Ovary (tissue), 10 donors: Measurements from ENCODE around the gene SYNM. TPM values are rescaled to one million over a fixed set of nuclear protein-coding genes. Genes with fewer than 3 reads are reported as not detected.

Experiments
- DNase-seq, 5 donors: peaks; one replicate each; pipeline ENCODE4 v3.0.0-alpha.2; 2019 to 2020
- H3K27ac ChIP-seq, 2 donors: fragments of 200-600 bp; one replicate each; pipeline versions ENCODE4 v1.5.1 to v1.8.0; 2019 to 2022
- H3K27me3 ChIP-seq: fragments of 200-600 bp; one replicate; pipeline ENCODE4 v1.8.0; 2022
- H3K36me3 ChIP-seq: fragments of 200-600 bp; sonication (generic); one replicate; pipeline ENCODE4 v1.5.1; 2019
- H3K4me1 ChIP-seq: one replicate; pipeline ENCODE4 v1.8.1; 2013; ENCODE audit warnings: mild to moderate bottlenecking, moderate library complexity; ENCODE audit not compliant: insufficient read depth
- H3K4me3 ChIP-seq: fragments of 200-600 bp; sonication (generic); one replicate; pipeline ENCODE4 v1.5.1; 2017
- H3K9me3 ChIP-seq, 2 donors: fragments of 200-600 bp in 1 of 2; sonication (generic) in 1 of 2; one replicate each; pipeline versions ENCODE4 v1.5.1 to v1.8.1; 2013 to 2019; ENCODE audit warnings: mild to moderate bottlenecking in 1 of 2, moderate library complexity in 1 of 2
- EP300 ChIP-seq: sonication (generic); formaldehyde crosslinking; IDR thresholded peaks from one replicate; pipeline ENCODE4 v1.6.1; 2017; ENCODE audit warnings: antibody characterized with exemption
- POLR2A ChIP-seq: fragments of 450-650 bp; IDR thresholded peaks from one replicate; pipeline ENCODE4 v1.6.1; 2017; ENCODE audit warnings: antibody characterized with exemption, mild to moderate bottlenecking, moderate library complexity
- WGBS, 3 donors: extraction: QIAGEN DNeasy Blood & Tissue Kit in 1 of 3; methylation state at CpG; one replicate each; pipeline versions ENCODE4 v1.1.5 to v1.1.7; 2013 to 2017; 5-methylcytosine and 5-hydroxymethylcytosine counted together
- intact Hi-C, 4 donors: fragments of 100-400 bp; cut with DNase I; formaldehyde crosslinking; loops; one replicate each; pipeline versions ENCODE4 v1.11.0 to v1.15.1; 2022 to 2023
- long read RNA-seq, 3 donors: library from polyadenylated mRNA in 2 of 3; unstranded in 2 of 3; transcript quantifications; one replicate each; pipeline ENCODE4 v2.0.0 and lab custom pipeline, GENCODE V29; 2021 to 2026
- polyA plus RNA-seq, 2 donors: library from polyadenylated mRNA; stranded (reverse); fragments of 200-250 nt in 1 of 2; fragments of 350-450 nt in 1 of 2; fragmentation: Illumina TruSeq in 1 of 2; extraction: RNeasy Lipid Tissue Mini Kit (QIAGEN cat#74804) in 1 of 2; gene quantifications; one replicate each; pipeline ENCODE4 v1.2.3, GENCODE V29; 2013 to 2014
- total RNA-seq, 7 donors: library from RNA; depleted of rRNA in 2 of 7; stranded (reverse); fragments of >200 nt in 2 of 7; fragmentation: NEBNext Ultra II Directional in 3 of 7; extraction: Animal tissue kit (Norgen Biotek cat#: 25700) in 3 of 7; gene quantifications; one replicate each; pipeline versions ENCODE4 v1.1.0 to v1.2.4, GENCODE V29; 2016 to 2023
- TF ChIP-seq, protein P1 (sequence below), 3 donors: fragments of 450-650 bp in 2 of 3; fragments of 200-600 bp in 1 of 3; IDR thresholded peaks; one replicate each; pipeline versions ENCODE4 v1.5.1 to v1.8.0; 2016 to 2022; ENCODE audit warnings: antibody characterized with exemption in 3 of 3, mild to moderate bottlenecking in 1 of 3
- donor health status: DM: no; HTN: no; CAD: no; lungs with moderate emphysema.
- donor health status: DM: no; HTN: no; CAD: no.
- donor health status: Bipolar disorder and iron deficiency.
- donor health status: DM: yes; HTN: yes; CAD: no.
- donor health status: DM: no; HTN: no; CAD: no.
- donor health status: DM: yes; HTN: yes; CAD: no.

SYNM gene, protein sequence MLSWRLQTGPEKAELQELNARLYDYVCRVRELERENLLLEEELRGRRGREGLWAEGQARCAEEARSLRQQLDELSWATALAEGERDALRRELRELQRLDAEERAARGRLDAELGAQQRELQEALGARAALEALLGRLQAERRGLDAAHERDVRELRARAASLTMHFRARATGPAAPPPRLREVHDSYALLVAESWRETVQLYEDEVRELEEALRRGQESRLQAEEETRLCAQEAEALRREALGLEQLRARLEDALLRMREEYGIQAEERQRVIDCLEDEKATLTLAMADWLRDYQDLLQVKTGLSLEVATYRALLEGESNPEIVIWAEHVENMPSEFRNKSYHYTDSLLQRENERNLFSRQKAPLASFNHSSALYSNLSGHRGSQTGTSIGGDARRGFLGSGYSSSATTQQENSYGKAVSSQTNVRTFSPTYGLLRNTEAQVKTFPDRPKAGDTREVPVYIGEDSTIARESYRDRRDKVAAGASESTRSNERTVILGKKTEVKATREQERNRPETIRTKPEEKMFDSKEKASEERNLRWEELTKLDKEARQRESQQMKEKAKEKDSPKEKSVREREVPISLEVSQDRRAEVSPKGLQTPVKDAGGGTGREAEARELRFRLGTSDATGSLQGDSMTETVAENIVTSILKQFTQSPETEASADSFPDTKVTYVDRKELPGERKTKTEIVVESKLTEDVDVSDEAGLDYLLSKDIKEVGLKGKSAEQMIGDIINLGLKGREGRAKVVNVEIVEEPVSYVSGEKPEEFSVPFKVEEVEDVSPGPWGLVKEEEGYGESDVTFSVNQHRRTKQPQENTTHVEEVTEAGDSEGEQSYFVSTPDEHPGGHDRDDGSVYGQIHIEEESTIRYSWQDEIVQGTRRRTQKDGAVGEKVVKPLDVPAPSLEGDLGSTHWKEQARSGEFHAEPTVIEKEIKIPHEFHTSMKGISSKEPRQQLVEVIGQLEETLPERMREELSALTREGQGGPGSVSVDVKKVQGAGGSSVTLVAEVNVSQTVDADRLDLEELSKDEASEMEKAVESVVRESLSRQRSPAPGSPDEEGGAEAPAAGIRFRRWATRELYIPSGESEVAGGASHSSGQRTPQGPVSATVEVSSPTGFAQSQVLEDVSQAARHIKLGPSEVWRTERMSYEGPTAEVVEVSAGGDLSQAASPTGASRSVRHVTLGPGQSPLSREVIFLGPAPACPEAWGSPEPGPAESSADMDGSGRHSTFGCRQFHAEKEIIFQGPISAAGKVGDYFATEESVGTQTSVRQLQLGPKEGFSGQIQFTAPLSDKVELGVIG (N-terminal part only)
- 10 to 100 TPM in 4 of 7 donors, 1 to 10 TPM in 3; 4.5 to 54.0 (median 14.9) TPM for total RNA-seq
- polyA plus RNA-seq = 10 to 100 TPM in 1 of 2 donors, 1 to 10 TPM in 1; 5.8 to 40.9 TPM
- long read RNA-seq, donor 1, full-length matches to known transcripts = 1 of 3 reads
- long read RNA-seq, donor 1, partial matches to known transcripts = 2 of 3 reads
- long read RNA-seq, donor 1, other reads (novel, unspliced or antisense) = 0 of 3 reads
- long read RNA-seq, donor 2, full-length matches to known transcripts = 7 of 7 reads
- long read RNA-seq, donor 2, partial matches to known transcripts = 0 of 7 reads
- long read RNA-seq, donor 2, other reads (novel, unspliced or antisense) = 0 of 7 reads
- long read RNA-seq, donor 3, full-length matches to known transcripts = 10 of 19 reads
- long read RNA-seq, donor 3, partial matches to known transcripts = 1 of 19 reads
- long read RNA-seq, donor 3, other reads (novel, unspliced or antisense) = 8 of 19 reads

DNA sequence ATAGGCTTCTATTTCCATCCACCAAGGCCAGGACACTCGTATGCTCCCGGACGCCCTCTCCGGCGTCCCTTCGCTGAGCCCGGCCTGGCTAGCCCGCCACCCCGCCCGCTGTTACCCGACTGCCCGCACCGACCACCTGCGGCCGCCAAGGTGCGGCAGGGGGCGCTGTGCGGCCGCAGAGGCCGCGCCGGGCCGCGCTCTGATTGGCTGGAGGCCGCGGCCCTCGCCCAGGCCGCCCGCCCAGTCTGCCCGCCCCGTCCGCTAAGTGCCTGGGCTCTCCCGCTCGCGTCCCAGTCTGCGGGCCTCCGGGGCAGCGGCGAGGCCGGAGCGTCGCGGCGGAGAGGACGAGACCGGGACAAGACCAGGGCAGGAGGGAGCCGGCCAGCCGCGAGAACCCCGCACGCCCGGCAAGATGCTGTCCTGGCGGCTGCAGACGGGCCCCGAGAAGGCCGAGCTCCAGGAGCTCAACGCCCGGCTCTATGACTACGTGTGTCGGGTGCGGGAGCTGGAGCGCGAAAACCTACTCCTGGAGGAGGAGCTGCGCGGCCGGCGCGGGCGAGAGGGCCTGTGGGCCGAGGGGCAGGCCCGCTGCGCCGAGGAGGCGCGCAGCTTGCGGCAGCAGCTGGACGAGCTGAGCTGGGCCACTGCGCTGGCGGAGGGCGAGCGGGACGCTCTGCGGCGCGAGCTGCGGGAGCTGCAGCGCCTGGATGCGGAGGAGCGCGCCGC is at the start of gene SYNM:
TSS of gene SYNM (plus strand) at position 293 of the 726 bp plus-strand sequence. CDS start at position 413, 120 bp downstream.
- peaks cover 3% of the 10 kb centered on the region for H3K4me1 ChIP-seq
- intact Hi-C loops = loop anchor here (2.0 to 10.0 kb wide), 3 partner anchors 67 to 108 kb away; no protein-coding TSS in a partner anchor
- TF ChIP-seq, protein P1, sequence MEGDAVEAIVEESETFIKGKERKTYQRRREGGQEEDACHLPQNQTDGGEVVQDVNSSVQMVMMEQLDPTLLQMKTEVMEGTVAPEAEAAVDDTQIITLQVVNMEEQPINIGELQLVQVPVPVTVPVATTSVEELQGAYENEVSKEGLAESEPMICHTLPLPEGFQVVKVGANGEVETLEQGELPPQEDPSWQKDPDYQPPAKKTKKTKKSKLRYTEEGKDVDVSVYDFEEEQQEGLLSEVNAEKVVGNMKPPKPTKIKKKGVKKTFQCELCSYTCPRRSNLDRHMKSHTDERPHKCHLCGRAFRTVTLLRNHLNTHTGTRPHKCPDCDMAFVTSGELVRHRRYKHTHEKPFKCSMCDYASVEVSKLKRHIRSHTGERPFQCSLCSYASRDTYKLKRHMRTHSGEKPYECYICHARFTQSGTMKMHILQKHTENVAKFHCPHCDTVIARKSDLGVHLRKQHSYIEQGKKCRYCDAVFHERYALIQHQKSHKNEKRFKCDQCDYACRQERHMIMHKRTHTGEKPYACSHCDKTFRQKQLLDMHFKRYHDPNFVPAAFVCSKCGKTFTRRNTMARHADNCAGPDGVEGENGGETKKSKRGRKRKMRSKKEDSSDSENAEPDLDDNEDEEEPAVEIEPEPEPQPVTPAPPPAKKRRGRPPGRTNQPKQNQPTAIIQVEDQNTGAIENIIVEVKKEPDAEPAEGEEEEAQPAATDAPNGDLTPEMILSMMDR (IDR thresholded peaks at IDR 0.05) = peak; percentile 66 to 84 (median 79)
- no peak for TF ChIP-seq EP300
- peak; percentile 52 for TF ChIP-seq POLR2A
- no peaks in the 10 kb centered on the region for H3K27me3 ChIP-seq
- peak within 1 kb of the TSS; percentile 65 to 78 for H3K27ac ChIP-seq
- H3K4me3 ChIP-seq = peak within 1 kb of the TSS; percentile 47
- 1% methylated on average over 71 to 91 of the region's 91 CpGs for WGBS, 3 donors
- DNase-seq = peak; percentile 73 to 86 (median 77)
- H3K9me3 ChIP-seq = no peaks in the 10 kb centered on the region
- no peaks in the 10 kb centered on the region for H3K36me3 ChIP-seq

DNA sequence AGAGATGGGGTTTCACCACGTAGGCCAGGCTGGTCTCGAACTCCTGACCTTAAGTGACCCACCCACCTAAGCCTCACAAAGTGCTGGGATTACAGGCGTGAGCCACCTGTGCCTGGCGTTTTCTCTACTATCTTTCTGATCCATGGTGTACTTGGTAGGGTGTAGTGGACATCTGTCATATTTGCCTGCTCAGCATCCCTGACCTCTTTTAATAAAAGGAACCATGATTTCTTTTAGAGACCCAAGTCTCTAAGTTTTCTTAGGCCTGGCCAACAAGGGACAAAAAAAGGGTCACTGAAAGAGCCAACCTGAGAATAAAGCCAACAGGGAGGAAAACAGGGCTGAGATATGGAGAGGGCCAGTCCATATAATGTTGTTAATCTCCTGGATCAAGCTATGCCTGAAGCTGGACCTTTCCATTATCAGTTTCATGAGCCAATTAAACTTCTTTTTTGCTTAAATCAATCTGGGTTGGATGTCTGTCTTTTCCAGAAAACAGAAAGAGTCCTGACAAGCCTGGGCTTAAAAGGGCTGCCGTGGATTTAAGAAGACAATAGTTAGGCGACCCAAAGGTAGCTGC is 49.2 kb upstream of the SYNM start:
- WGBS, 3 donors = 76 to 87% (median 81%) methylated on average over 6 of the region's 6 CpGs
- intact Hi-C loops = loop anchor here in 2 of 4 donors (10.0 kb wide), 3 partner anchors 281 to 411 kb away; partner anchors contain the start of gene IGF1R (in 1 of the 2)
- Histone ChIP-seq H3K4me3 (no peak overlapping the region), H3K27me3 (no peaks in the 10 kb centered on the region), H3K4me1 (no peaks in the 10 kb centered on the region), H3K27ac (no peak overlapping the region), H3K36me3 (no peaks in the 10 kb centered on the region), H3K9me3 (no peaks in the 10 kb centered on the region)
- no peak for DNase-seq
- TF ChIP-seq, protein P1 (IDR thresholded peaks at IDR 0.05) = no peak
- TF ChIP-seq EP300 (no peak), POLR2A (no peak)

DNA sequence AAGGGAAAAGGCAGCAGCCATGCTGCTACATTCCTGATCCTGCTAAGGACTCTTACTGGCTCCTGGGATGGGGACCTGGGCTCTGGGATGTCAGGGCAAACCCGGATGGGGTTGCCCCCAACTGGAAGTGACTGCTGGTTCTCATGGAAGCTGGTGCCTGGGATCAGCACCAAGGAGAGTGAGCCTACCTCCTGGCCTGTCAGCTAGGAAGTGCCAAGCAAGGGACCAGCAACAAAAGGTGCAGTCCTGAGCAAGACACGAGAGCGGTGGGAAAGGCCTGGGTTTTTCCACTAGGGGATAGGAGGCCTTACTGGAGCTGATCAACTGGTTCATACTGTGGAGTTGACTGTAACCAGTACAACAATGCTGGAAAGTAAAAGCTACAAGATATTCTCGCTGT is 47.9 kb upstream of the SYNM start:
- peak in 1 of 5 donors; percentile 29 for DNase-seq
- WGBS, 3 donors = 78 to 83% (median 78%) methylated on average over 4 of the region's 4 CpGs
- Histone ChIP-seq H3K4me3 (no peak overlapping the region), H3K9me3 (no peaks in the 10 kb centered on the region), H3K27me3 (no peaks in the 10 kb centered on the region), H3K36me3 (no peaks in the 10 kb centered on the region), H3K27ac (no peak overlapping the region), H3K4me1 (no peaks in the 10 kb centered on the region)
- intact Hi-C loops = loop anchor here in 2 of 4 donors (10.0 kb wide), 3 partner anchors 282 to 412 kb away; partner anchors contain the start of gene IGF1R (in 1 of the 2)
- TF ChIP-seq POLR2A = no peak
- TF ChIP-seq, protein P1 (IDR thresholded peaks at IDR 0.05) = no peak
- TF ChIP-seq EP300 = no peak
